Spinal cord (tissue), 10 donors: ENCODE measurements around the gene HSF2BP. TPM values are rescaled to one million over a fixed set of nuclear protein-coding genes. Genes with fewer than 3 reads are reported as not detected.
"Not testable (repeated sequence)": the region's sequence is repeated elsewhere in the genome, so short reads cannot be mapped to it uniquely, and the experiment has no call there.

Source experiments
- DNase-seq, 6 donors: peaks; one replicate each; pipeline versions ENCODE4 v3.0.0 to v3.0.0-alpha.2; 2013 to 2015; ENCODE audit warnings: low spot score in 6 of 6, low read depth in 4 of 6
- H3K27ac ChIP-seq: one replicate; pipeline ENCODE4 v1.5.1; 2013; ENCODE audit warnings: low read depth, low read length, control low read depth
- H3K27me3 ChIP-seq: one replicate; pipeline ENCODE4 v1.6.1; 2013; ENCODE audit warnings: low read length; ENCODE audit not compliant: control insufficient read depth, insufficient read depth
- H3K36me3 ChIP-seq: one replicate; pipeline ENCODE4 v1.6.1; 2013; ENCODE audit warnings: low read length; ENCODE audit not compliant: control insufficient read depth, insufficient read depth
- H3K4me1 ChIP-seq: one replicate; pipeline ENCODE4 v1.6.1; 2013; ENCODE audit warnings: low read length; ENCODE audit not compliant: control insufficient read depth, insufficient read depth
- H3K4me3 ChIP-seq: one replicate; pipeline ENCODE4 v1.5.1; 2013; ENCODE audit warnings: low read depth, low read length, control low read depth
- H3K9me3 ChIP-seq: one replicate; pipeline ENCODE4 v1.6.1; 2013; ENCODE audit warnings: low read length; ENCODE audit not compliant: control insufficient read depth, insufficient read depth
- WGBS: methylation state at CpG from one replicate; pipeline ENCODE4 v1.1.5; 2013; ENCODE audit warnings: missing lambda C conversion rate; ENCODE audit not compliant: insufficient coverage; 5-methylcytosine and 5-hydroxymethylcytosine counted together
- polyA plus RNA-seq, 2 donors: library from polyadenylated mRNA; unstranded; fragments of 120-200 nt; gene quantifications; one replicate each; pipeline ENCODE4 v1.2.1, GENCODE V29; 2013; ENCODE audit not compliant: insufficient read length in 2 of 2
- total RNA-seq, 2 donors: library from RNA; depleted of rRNA in 1 of 2; stranded (reverse); fragments of 120-200 nt in 1 of 2; fragments of >200 nt in 1 of 2; gene quantifications; one replicate each; pipeline versions ENCODE4 v1.2.3 to v1.2.4, GENCODE V29; 2013 to 2014
- donor health status: healthy.

Gene HSF2BP
- total and polyA plus RNA-seq, 4 donors, result 1.3 to 2.0 (median 1.4) TPM

- Histone ChIP-seq H3K27me3 (no peaks in the 10 kb centered on the region), H3K27ac (no peak overlapping the region), H3K4me3 (no peak overlapping the region), H3K4me1 (peaks cover 8% of the 10 kb centered on the region), H3K9me3 (no peaks in the 10 kb centered on the region), H3K36me3 (peaks cover 88% of the 10 kb centered on the region)
- DNase-seq, result no peak
- WGBS, result 94% methylated on average over 12 of the region's 12 CpGs
Measured at GRCh38 chr21:43688906-43689305, 29.6 kb upstream of the HSF2BP start.

- no peak overlapping the region for H3K4me3 ChIP-seq
- no peaks in the 10 kb centered on the region for H3K9me3 ChIP-seq
- peaks cover 82% of the 10 kb centered on the region for H3K36me3 ChIP-seq
- WGBS, result 91% methylated on average over 25 of the region's 27 CpGs
- no peak for DNase-seq
- H3K4me1 ChIP-seq, result peaks cover 8% of the 10 kb centered on the region
- peak overlapping the region; percentile 49 for H3K27ac ChIP-seq
- no peaks in the 10 kb centered on the region for H3K27me3 ChIP-seq
Measured at GRCh38 chr21:43687566-43688399, 28.5 kb upstream of the HSF2BP start.

- peaks cover 8% of the 10 kb centered on the region for H3K4me1 ChIP-seq
- no peak overlapping the region for H3K27ac ChIP-seq
- H3K4me3 ChIP-seq, result no peak overlapping the region
- no peaks in the 10 kb centered on the region for H3K9me3 ChIP-seq
- WGBS, result 94% methylated on average over 16 of the region's 21 CpGs
- peaks cover 80% of the 10 kb centered on the region for H3K36me3 ChIP-seq
- no peaks in the 10 kb centered on the region for H3K27me3 ChIP-seq
- no peak for DNase-seq
Measured at GRCh38 chr21:43686811-43687565, 27.7 kb upstream of the HSF2BP start.

GRCh38 chr21:43684424-43684823 lies 25.1 kb upstream of the HSF2BP start:
- Histone ChIP-seq H3K27me3 (no peaks in the 10 kb centered on the region), H3K4me3 (no peak overlapping the region), H3K27ac (no peak overlapping the region), H3K9me3 (no peaks in the 10 kb centered on the region), H3K36me3 (peaks cover 69% of the 10 kb centered on the region), H3K4me1 (peaks cover 8% of the 10 kb centered on the region)
- DNase-seq, result peak in 1 of 6 donors; percentile 19
- 100% methylated on average over 1 of the region's 3 CpGs for WGBS

- no peak for DNase-seq
- H3K36me3 ChIP-seq, result peaks cover 54% of the 10 kb centered on the region
- H3K9me3 ChIP-seq, result no peaks in the 10 kb centered on the region
- no peak overlapping the region for H3K4me3 ChIP-seq
- no peaks in the 10 kb centered on the region for H3K4me1 ChIP-seq
- no peak overlapping the region for H3K27ac ChIP-seq
- 100% methylated on average over 1 of the region's 6 CpGs for WGBS
- no peaks in the 10 kb centered on the region for H3K27me3 ChIP-seq
Measured at GRCh38 chr21:43681650-43682049, 22.4 kb upstream of the HSF2BP start.

- DNase-seq, result not testable (repeated sequence)
- peaks cover 52% of the 10 kb centered on the region for H3K36me3 ChIP-seq
Measured at GRCh38 chr21:43680421-43680820, 21.1 kb upstream of the HSF2BP start.

GRCh38 chr21:43679951-43680350 lies 20.7 kb upstream of the HSF2BP start:
- WGBS, result 98% methylated on average over 8 of the region's 12 CpGs
- no peak overlapping the region for H3K4me3 ChIP-seq
- no peak for DNase-seq
- peaks cover 55% of the 10 kb centered on the region for H3K36me3 ChIP-seq
- no peaks in the 10 kb centered on the region for H3K4me1 ChIP-seq
- no peak overlapping the region for H3K27ac ChIP-seq
- H3K27me3 ChIP-seq, result no peaks in the 10 kb centered on the region
- no peaks in the 10 kb centered on the region for H3K9me3 ChIP-seq

More at GRCh38 chr21:43680421-43680820, 21.1 kb upstream of the HSF2BP start:
- 93% methylated on average over 6 of the region's 6 CpGs for WGBS
- not testable (repeated sequence) for H3K27ac ChIP-seq, H3K4me3 ChIP-seq, H3K27me3 ChIP-seq, H3K4me1 ChIP-seq, H3K9me3 ChIP-seq

- DNase-seq, result no peak
- Histone ChIP-seq H3K27me3 (no peaks in the 10 kb centered on the region), H3K36me3 (peaks cover 46% of the 10 kb centered on the region), H3K9me3 (no peaks in the 10 kb centered on the region), H3K27ac (no peak overlapping the region), H3K4me3 (no peak overlapping the region), H3K4me1 (no peaks in the 10 kb centered on the region)
- WGBS, result 94% methylated on average over 14 of the region's 15 CpGs
Measured at GRCh38 chr21:43676391-43676790, 17.1 kb upstream of the HSF2BP start.

- Histone ChIP-seq H3K27ac (no peak overlapping the region), H3K27me3 (no peaks in the 10 kb centered on the region), H3K4me1 (no peaks in the 10 kb centered on the region), H3K4me3 (no peak overlapping the region), H3K36me3 (peaks cover 47% of the 10 kb centered on the region), H3K9me3 (no peaks in the 10 kb centered on the region)
- 90% methylated on average over 3 of the region's 3 CpGs for WGBS
- DNase-seq, result no peak
Measured at GRCh38 chr21:43675871-43676270, 16.6 kb upstream of the HSF2BP start.
